Astrocyte (in vitro differentiated cells and primary cell): ENCODE measurements around the gene NOL4L. TPM values are rescaled to one million over a fixed set of nuclear protein-coding genes. Genes with fewer than 3 reads are reported as not detected.

Experiments
- DNase-seq: peaks from one replicate; pipeline ENCODE4 v3.0.0-alpha.2; 2010; ENCODE audit warnings: low read depth
- FAIRE-seq: peaks from 2 replicates; lab custom pipeline; 2011; peaks lifted over from hg19 to GRCh38; lab: Jason Lieb, UNC
- H2AFZ ChIP-seq: 2 replicates; pipeline ENCODE4 v1.6.0; 2012; ENCODE audit warnings: low read depth, low read length, inconsistent platforms
- H3K27ac ChIP-seq: 2 replicates; pipeline ENCODE4 v1.5.1; 2011; ENCODE audit warnings: low read depth, low read length, inconsistent platforms
- H3K27me3 ChIP-seq: 2 replicates; pipeline ENCODE4 v1.6.0; 2011; ENCODE audit warnings: low read length, inconsistent platforms; ENCODE audit not compliant: insufficient read depth
- H3K36me3 ChIP-seq: 2 replicates; pipeline ENCODE4 v1.5.1; 2011; ENCODE audit warnings: low read length, inconsistent platforms; ENCODE audit not compliant: insufficient read depth
- H3K4me1 ChIP-seq: 2 replicates; pipeline ENCODE4 v1.5.1; 2011; ENCODE audit warnings: low read length, inconsistent platforms; ENCODE audit not compliant: insufficient read depth
- H3K4me2 ChIP-seq: 2 replicates; pipeline ENCODE4 v1.6.0; 2012; ENCODE audit warnings: low read length, inconsistent platforms
- H3K4me3 ChIP-seq: 2 replicates; pipeline ENCODE4 v1.5.1; 2011; ENCODE audit warnings: low read depth, mild to moderate bottlenecking, low read length, inconsistent platforms; ENCODE audit not compliant: insufficient read depth
- H3K79me2 ChIP-seq: 2 replicates; pipeline ENCODE4 v1.6.0; 2012; ENCODE audit warnings: mild to moderate bottlenecking, low read length, inconsistent platforms; ENCODE audit not compliant: insufficient read depth
- H3K9ac ChIP-seq: 2 replicates; pipeline ENCODE4 v1.6.0; 2012; ENCODE audit warnings: mild to moderate bottlenecking, low read length, inconsistent platforms
- H3K9me3 ChIP-seq: 2 replicates; pipeline ENCODE4 v1.5.1; 2012; ENCODE audit warnings: low read depth, mild to moderate bottlenecking, low read length, inconsistent platforms; ENCODE audit not compliant: insufficient read depth
- H4K20me1 ChIP-seq: 2 replicates; pipeline ENCODE4 v1.6.0; 2012; ENCODE audit warnings: low read length, inconsistent platforms; ENCODE audit not compliant: insufficient read depth
- H3K27ac Mint-ChIP-seq: one replicate; pipeline ENCODE4 v1.8.0; 2021; ENCODE audit warnings: mild to moderate bottlenecking, mixed read lengths; ENCODE audit not compliant: unreplicated experiment
- H3K27me3 Mint-ChIP-seq: one replicate; pipeline ENCODE4 v1.8.0; 2021; ENCODE audit warnings: low read depth, mixed read lengths; ENCODE audit not compliant: unreplicated experiment
- H3K36me3 Mint-ChIP-seq: one replicate; pipeline ENCODE4 v1.8.0; 2021; ENCODE audit warnings: low read depth, mixed read lengths; ENCODE audit not compliant: unreplicated experiment
- H3K4me1 Mint-ChIP-seq: one replicate; pipeline ENCODE4 v1.8.0; 2021; ENCODE audit warnings: low read depth, mixed read lengths; ENCODE audit not compliant: unreplicated experiment
- H3K4me3 Mint-ChIP-seq: one replicate; pipeline ENCODE4 v1.8.0; 2021; ENCODE audit warnings: mild to moderate bottlenecking, moderate library complexity, mixed read lengths; ENCODE audit not compliant: unreplicated experiment
- H3K9me3 Mint-ChIP-seq: one replicate; pipeline ENCODE4 v1.8.0; 2021; ENCODE audit warnings: mild to moderate bottlenecking, mixed read lengths; ENCODE audit not compliant: unreplicated experiment
- CTCF ChIP-seq: IDR thresholded peaks from 2 replicates; pipeline ENCODE4 v1.5.1; 2011; ENCODE audit warnings: low read depth, mild to moderate bottlenecking, inconsistent platforms, low read length, moderate library complexity; ENCODE audit not compliant: insufficient read depth
- EZH2 ChIP-seq: IDR thresholded peaks from 2 replicates; pipeline ENCODE4 v1.6.1; 2012; ENCODE audit warnings: mild to moderate bottlenecking, low read length, inconsistent platforms; ENCODE audit not compliant: insufficient read depth
- total RNA-seq: library from RNA; stranded (reverse); gene quantifications from 2 replicates; pipeline ENCODE4 v1.2.1, GENCODE V29; 2021

The NOL4L gene
- total RNA-seq, 1 donor from 2014 or later, result 35.5 TPM

- TF ChIP-seq EZH2, result no peak
- no peak for TF ChIP-seq CTCF
- DNase-seq (no peak), FAIRE-seq (no peak)
- Histone ChIP-seq H3K27me3 (peaks cover 3% of the 10 kb centered on the region), H3K4me3 (no peak overlapping the region), H3K9ac (no peak overlapping the region), H3K79me2 (no peaks in the 10 kb centered on the region), H3K9me3 (no peaks in the 10 kb centered on the region), H3K36me3 (no peaks in the 10 kb centered on the region), H3K4me2 (no peak overlapping the region), H2AFZ (peak overlapping the region; percentile 34), H3K27ac (no peak overlapping the region), H3K4me1 (peaks cover 5% of the 10 kb centered on the region), H4K20me1 (peaks cover 10% of the 10 kb centered on the region)
- H3K36me3 Mint-ChIP-seq, result peaks cover 13% of the 10 kb centered on the region
- H3K9me3 Mint-ChIP-seq, result no peaks in the 10 kb centered on the region
- H3K27me3 Mint-ChIP-seq, result peaks cover 34% of the 10 kb centered on the region
- H3K27ac Mint-ChIP-seq, result no peak overlapping the region
- no peak overlapping the region for H3K4me3 Mint-ChIP-seq
- H3K4me1 Mint-ChIP-seq, result peaks cover 5% of the 10 kb centered on the region
Observed at GRCh38 chr20:32528171-32528891, 56.8 kb downstream of the NOL4L start.

- peaks cover 3% of the 10 kb centered on the region for H3K27me3 ChIP-seq
- no peak overlapping the region for H2AFZ ChIP-seq
- H3K4me3 ChIP-seq, result no peak overlapping the region
- TF ChIP-seq CTCF (no peak), EZH2 (no peak)
- Mint-ChIP-seq H3K27ac (no peak overlapping the region), H3K4me1 (peaks cover 5% of the 10 kb centered on the region), H3K4me3 (no peak overlapping the region), H3K27me3 (peaks cover 34% of the 10 kb centered on the region), H3K9me3 (no peaks in the 10 kb centered on the region), H3K36me3 (peaks cover 13% of the 10 kb centered on the region)
- H3K9ac ChIP-seq, result no peak overlapping the region
- no peak for FAIRE-seq
- H3K27ac ChIP-seq, result no peak overlapping the region
- H3K4me2 ChIP-seq, result no peak overlapping the region
- peaks cover 10% of the 10 kb centered on the region for H4K20me1 ChIP-seq
- H3K9me3 ChIP-seq, result no peaks in the 10 kb centered on the region
- H3K36me3 ChIP-seq, result no peaks in the 10 kb centered on the region
- H3K79me2 ChIP-seq, result no peaks in the 10 kb centered on the region
- peaks cover 7% of the 10 kb centered on the region for H3K4me1 ChIP-seq
- no peak for DNase-seq
Observed at GRCh38 chr20:32527447-32528055, 57.6 kb downstream of the NOL4L start.

- H3K27me3 ChIP-seq, result peaks cover 3% of the 10 kb centered on the region
- no peaks in the 10 kb centered on the region for H3K79me2 ChIP-seq
- H3K4me3 Mint-ChIP-seq, result no peak overlapping the region
- H3K27ac Mint-ChIP-seq, result no peak overlapping the region
- H3K36me3 Mint-ChIP-seq, result peaks cover 13% of the 10 kb centered on the region
- H3K36me3 ChIP-seq, result no peaks in the 10 kb centered on the region
- H3K4me2 ChIP-seq, result no peak overlapping the region
- H3K4me1 ChIP-seq, result peaks cover 7% of the 10 kb centered on the region
- TF ChIP-seq CTCF, result no peak
- TF ChIP-seq EZH2, result no peak
- peaks cover 5% of the 10 kb centered on the region for H3K4me1 Mint-ChIP-seq
- no peak overlapping the region for H2AFZ ChIP-seq
- FAIRE-seq, result no peak
- peaks cover 32% of the 10 kb centered on the region for H3K27me3 Mint-ChIP-seq
- no peaks in the 10 kb centered on the region for H3K9me3 Mint-ChIP-seq
- no peaks in the 10 kb centered on the region for H3K9me3 ChIP-seq
- H3K27ac ChIP-seq, result no peak overlapping the region
- no peak for DNase-seq
- H3K9ac ChIP-seq, result no peak overlapping the region
- H4K20me1 ChIP-seq, result peaks cover 10% of the 10 kb centered on the region
- no peak overlapping the region for H3K4me3 ChIP-seq
Observed at GRCh38 chr20:32527052-32527446, 58.1 kb downstream of the NOL4L start.
